Urothelium cell line (cell line): ENCODE data around the gene TTBK1.

Source experiments
- DNase-seq: peaks from one replicate; pipeline ENCODE4 v3.0.0; 2011; ENCODE audit warnings: low spot score, mixed read lengths
- FAIRE-seq: peaks from 2 replicates; lab custom pipeline; 2011; peaks lifted over from hg19 to GRCh38; lab: Jason Lieb, UNC

TTBK1 gene

GRCh38 chr6:43242908-43243663 lies at the start of gene TTBK1:
TSS of gene TTBK1 (plus strand) at chr6:43243481. CDS start at chr6:43246661, 3,180 bp downstream.
- DNase-seq (no peak), FAIRE-seq (no peak)

GRCh38 chr6:43193929-43194328 lies 49.4 kb upstream of the TTBK1 start:
- no peak for FAIRE-seq
- DNase-seq = no peak

DNA sequence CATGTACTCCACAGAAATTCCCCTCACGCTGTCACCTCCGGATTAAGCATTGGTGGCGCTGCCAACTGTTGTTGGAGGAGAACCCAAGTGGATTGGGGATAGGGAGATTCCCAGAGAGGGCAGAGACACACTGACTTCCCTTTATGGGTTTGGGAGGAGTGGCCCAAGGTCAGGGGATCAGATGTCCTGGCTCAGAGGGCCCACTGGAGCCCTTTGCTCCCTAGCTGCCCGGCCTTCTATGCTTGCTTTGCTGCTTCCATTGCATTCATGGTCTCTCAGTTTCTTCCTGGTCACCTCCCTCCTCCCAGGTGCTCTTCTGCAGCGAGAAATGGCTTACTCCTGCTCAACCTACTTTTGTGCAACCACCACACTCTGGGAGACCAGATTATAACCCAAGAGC lies 46.9 kb upstream of the TTBK1 start:
- no peak for FAIRE-seq

DNA sequence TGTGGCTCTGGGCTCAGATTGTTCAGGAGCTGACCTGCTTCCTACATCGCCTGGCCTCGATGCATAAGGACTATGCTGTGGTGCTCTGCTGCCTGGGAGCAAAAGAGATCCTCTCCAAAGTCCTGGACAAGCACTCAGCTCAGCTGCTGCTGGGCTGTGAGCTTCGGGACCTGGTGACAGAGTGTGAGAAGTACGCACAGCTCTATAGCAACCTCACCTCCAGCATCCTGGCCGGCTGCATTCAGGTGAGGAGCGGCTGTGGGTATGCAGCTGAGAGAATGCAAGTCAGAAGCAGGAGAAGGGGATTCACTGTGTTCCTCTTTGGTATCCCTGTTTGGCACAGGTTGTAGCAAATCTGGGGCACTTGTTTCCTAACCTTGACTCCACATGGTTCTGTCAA lies 43.4 kb upstream of the TTBK1 start:
- FAIRE-seq (no peak), DNase-seq (no peak)

More for the DNA sequence above, 46.9 kb upstream of the TTBK1 start:
- no peak for DNase-seq

GRCh38 chr6:43200541-43200940 lies 42.7 kb upstream of the TTBK1 start:
- DNase-seq (no peak), FAIRE-seq (peak; percentile 85)

DNA sequence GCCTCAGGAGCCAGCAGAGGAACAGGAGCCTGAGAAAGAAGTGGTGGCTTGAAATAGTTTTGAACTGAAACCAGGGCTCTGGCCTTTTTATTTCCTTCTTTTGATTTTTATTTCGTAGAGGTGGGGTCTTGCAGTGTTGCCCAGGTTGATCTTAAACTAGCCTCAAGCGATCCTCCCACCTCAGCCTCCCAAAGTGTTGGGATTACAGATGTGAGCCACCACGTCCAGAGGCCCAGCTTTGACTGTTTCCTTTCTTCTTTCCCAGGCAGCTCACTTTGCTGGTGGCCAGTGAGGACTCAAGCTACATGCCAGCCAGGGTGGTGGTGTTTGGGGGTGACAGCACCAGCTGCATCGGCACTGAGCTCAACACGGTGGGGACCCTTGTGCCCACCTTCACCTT lies 40.8 kb upstream of the TTBK1 start:
- FAIRE-seq (no peak), DNase-seq (no peak)

DNA sequence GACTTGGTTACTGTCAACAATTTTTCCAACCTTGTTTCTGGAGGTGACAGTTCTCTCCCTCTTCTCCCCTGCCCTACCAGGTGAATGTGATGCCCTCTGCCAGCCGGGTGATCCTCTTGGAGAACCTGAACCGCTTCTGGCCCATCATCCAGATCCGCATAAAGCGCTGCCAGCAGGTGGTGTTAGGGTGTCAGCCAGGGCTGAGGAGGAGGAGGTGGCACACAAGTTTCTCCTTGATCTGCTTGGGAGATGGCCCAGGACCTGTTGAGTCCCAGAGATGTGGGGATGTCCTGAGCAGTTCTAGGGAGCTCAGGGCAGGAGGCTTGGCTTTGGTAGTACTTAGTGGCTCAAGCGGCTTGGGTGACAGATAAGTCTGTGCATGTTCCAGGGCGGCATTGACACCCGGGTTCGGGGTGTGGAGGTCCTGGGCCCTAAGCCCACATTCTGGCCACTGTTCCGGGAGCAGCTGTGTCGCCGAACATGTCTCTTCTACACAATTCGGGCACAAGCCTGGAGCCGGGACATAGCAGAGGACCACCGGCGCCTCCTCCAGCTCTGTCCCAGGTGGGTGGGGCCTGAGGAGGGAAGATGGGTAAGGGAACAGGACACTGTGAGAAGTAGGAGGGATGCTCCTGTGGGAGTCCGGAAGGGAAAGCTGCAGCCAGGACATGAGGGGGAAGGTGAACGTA lies 40.1 kb upstream of the TTBK1 start:
- DNase-seq (no peak), FAIRE-seq (no peak)

- FAIRE-seq = no peak
Measured at GRCh38 chr6:43203718-43204095, 39.6 kb upstream of the TTBK1 start.

GRCh38 chr6:43204271-43205105 lies 38.8 kb upstream of the TTBK1 start:
- DNase-seq (no peak), FAIRE-seq (no peak)

More at GRCh38 chr6:43203718-43204095, 39.6 kb upstream of the TTBK1 start:
- DNase-seq = no peak

DNA sequence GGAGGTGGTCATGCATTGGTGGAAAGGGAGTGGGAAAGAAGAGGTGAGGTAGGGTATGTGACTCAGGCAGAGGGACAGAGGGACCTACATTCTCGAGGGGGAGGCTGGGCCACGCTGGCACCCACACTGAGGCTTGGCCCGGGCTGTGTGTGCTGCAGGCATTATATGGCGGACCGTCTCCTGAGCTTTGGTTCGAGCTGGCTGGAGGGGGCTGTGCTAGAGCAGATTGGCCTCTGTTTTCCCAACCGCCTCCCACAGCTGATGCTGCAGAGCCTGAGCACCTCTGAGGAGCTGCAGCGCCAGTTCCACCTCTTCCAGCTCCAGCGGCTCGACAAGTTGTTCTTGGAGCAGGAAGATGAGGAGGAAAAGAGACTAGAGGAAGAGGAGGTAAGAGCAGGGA lies 37.4 kb upstream of the TTBK1 start:
- FAIRE-seq = no peak
- no peak for DNase-seq

GRCh38 chr6:43207286-43207685 lies 36.0 kb upstream of the TTBK1 start:
- no peak for FAIRE-seq

DNA sequence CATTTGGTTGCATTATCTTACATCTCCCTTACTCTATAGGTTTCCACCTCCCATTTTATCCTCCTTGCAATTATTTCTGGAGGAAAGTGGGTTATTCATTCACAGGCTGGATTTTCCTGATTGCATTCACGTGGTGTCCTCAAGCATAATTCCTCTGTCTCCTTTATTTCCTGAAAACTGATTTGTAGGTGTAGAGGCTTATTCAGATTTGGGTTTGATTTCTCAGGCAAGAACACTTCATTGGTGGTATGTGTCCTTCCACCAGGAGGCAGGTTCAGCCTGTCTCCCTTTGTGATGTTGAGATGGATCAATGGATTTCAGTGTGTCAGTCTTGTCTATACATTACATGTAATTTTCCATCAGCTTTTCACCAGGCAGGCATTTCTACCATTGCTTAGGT lies 31.3 kb upstream of the TTBK1 start:
- no peak for FAIRE-seq
- DNase-seq = no peak

More at GRCh38 chr6:43207286-43207685, 36.0 kb upstream of the TTBK1 start:
- DNase-seq = no peak

- DNase-seq (no peak), FAIRE-seq (no peak)
Measured at GRCh38 chr6:43213431-43213830, 29.9 kb upstream of the TTBK1 start.

- DNase-seq (no peak), FAIRE-seq (no peak)
Measured at GRCh38 chr6:43215066-43215465, 28.2 kb upstream of the TTBK1 start.

DNA sequence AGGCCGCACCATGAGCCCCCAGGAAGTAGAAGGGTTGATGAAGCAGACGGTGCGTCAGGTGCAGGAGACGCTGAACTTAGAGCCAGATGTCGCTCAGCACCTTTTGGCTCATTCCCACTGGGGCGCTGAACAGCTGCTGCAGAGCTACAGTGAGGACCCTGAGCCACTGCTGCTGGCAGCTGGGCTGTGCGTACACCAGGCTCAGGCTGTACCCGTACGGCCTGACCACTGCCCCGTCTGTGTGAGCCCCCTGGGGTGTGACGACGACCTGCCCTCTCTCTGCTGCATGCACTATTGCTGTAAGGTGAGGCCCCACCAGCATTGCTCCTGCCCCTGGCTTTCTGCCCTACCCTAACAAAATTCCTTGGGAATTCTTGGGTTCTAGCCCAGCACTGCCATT lies 27.1 kb upstream of the TTBK1 start:
- FAIRE-seq (no peak), DNase-seq (no peak)

DNA sequence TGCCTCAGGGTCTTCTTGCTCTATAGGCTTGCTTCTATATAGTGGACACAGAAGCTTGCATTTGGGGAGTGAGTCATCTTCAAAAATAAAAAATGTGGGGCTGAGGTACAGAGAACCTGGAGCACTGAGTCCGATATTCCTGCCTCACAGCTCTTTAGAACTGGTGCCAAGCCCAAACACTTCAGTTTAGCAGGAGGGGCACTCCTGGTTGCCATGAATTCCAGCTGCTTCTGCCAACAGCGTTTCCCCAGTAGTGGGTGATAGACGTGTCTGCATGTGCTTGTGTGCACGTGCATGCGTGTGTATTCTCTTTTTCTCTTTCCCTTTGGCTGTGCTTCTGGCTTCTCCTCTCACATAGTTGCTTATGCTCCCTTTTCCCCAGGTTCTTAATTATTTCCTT lies 25.9 kb upstream of the TTBK1 start:
- no peak for FAIRE-seq
- no peak for DNase-seq

- DNase-seq (no peak), FAIRE-seq (no peak)
Measured at GRCh38 chr6:43219119-43219518, 24.2 kb upstream of the TTBK1 start.

GRCh38 chr6:43219814-43220213 lies 23.5 kb upstream of the TTBK1 start:
- FAIRE-seq (no peak), DNase-seq (no peak)

GRCh38 chr6:43220439-43220951 lies 22.8 kb upstream of the TTBK1 start:
- DNase-seq = no peak
- FAIRE-seq = no peak

- DNase-seq (no peak), FAIRE-seq (no peak)
Measured at GRCh38 chr6:43221046-43221972, 22.0 kb upstream of the TTBK1 start.
